ENCODE results near the gene ATG7.

ATG7 gene

DNA sequence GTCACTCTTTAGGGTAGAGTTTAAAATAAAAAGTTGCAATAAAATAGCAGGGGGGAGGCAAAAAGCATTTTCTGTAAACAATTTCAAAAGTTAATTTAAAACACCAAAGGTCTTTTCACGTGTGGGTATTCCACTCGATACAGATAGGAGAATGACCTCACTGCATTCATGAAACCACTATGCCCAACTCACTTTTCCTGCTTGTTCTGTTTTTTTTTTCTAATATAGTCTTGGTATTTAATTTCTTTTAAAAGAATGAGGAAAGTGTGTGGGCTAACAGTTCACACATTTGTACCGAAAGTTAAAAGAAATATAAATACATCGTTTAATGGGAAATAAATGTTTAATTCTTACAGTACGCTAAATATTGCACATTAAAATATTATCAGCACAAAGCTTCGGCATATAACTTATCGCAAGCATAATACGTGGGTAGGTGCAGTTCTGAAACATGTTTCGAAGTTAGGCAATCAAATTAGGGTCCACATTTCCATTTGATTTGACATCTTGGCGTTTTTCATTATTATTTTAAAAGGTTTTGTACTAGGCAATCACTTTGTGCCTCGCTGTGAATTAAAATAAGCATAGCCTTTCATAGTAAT lies 330.1 kb downstream of the ATG7 start:
- 88 to 90% methylated on average over 10 to 11 of the region's 11 CpGs for WGBS, 2 experiments
- Histone ChIP-seq H3K27ac (ENCODE audit: insufficient read depth, low read depth, low read length, poor library complexity, severe bottlenecking) (peak overlapping the region; percentile 10), H3K27me3 (ENCODE audit: control insufficient read depth, insufficient read depth, low read length, poor library complexity, severe bottlenecking) (no peaks in the 10 kb centered on the region), H3K36me3 (ENCODE audit: control insufficient read depth, insufficient read depth, low read length) (no peaks in the 10 kb centered on the region), H3K4me1 (ENCODE audit: control insufficient read depth, insufficient read depth, low read length) (peaks cover 44% of the 10 kb centered on the region), H3K4me3 (ENCODE audit: insufficient read depth, low read depth, low read length) (no peak overlapping the region), H3K9me3 (ENCODE audit: control insufficient read depth, low read length) (no peaks in the 10 kb centered on the region)

DNA sequence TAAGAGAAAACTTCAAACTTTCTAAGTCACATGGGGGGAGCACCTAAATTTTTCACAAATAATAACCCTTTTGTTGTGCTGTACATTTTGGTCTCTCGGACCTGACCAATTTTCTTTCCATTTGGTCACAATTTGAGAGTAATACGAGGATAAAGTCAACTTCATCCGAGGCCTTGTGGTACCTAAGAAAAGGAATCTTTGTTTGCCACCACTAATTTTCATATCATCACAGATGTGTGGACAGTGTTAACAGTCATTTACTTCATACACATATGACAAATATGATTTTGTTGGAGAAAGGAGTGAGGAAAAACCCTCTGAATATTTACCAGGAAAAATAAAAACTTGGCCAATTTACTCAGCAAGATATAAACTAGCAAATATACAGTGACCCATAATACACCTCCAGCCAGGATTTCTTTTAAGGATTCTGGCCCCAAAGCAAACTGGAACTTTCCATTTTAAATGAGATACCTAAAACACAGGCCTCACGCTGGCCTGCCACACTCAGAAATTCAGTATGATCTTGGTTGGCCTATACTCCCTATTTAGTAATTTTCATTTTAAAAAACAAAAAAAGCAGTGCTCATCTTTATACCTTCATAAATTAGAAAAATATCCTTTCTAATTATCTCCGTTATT lies 330.8 kb downstream of the ATG7 start:
- H3K4me1 ChIP-seq (ENCODE audit: control insufficient read depth, insufficient read depth, low read length), result peaks cover 44% of the 10 kb centered on the region
- no peaks in the 10 kb centered on the region for H3K9me3 ChIP-seq (ENCODE audit: control insufficient read depth, low read length)
- 94 to 99% methylated on average over 5 of the region's 5 CpGs for WGBS, 2 experiments
- no peaks in the 10 kb centered on the region for H3K36me3 ChIP-seq (ENCODE audit: control insufficient read depth, insufficient read depth, low read length)
- no peaks in the 10 kb centered on the region for H3K27me3 ChIP-seq (ENCODE audit: control insufficient read depth, insufficient read depth, low read length, poor library complexity, severe bottlenecking)
- H3K4me3 ChIP-seq (ENCODE audit: insufficient read depth, low read depth, low read length), result no peak overlapping the region
- peak overlapping the region; percentile 10 for H3K27ac ChIP-seq (ENCODE audit: insufficient read depth, low read depth, low read length, poor library complexity, severe bottlenecking)

DNA sequence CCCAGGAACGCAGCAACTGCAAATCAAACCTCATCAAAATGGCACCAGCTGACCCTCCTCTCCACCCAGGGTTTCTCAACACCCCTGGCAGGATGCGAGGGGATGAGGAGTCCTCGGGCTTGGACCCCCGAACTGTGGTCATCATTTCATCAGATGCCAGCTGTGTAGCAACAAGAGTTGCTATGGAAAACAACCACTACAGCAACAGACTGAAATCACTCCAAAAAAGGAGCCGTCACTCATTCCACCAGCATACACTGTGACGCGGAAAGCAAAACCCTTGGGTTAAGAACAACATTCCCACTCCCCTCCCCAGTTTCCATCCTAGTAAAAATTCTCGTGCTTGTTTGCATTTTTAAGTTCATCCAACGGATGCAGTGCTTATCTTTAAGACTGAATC lies 331.4 kb downstream of the ATG7 start:
- Histone ChIP-seq H3K27me3 (ENCODE audit: control insufficient read depth, insufficient read depth, low read length, poor library complexity, severe bottlenecking) (no peaks in the 10 kb centered on the region), H3K9me3 (ENCODE audit: control insufficient read depth, low read length) (no peaks in the 10 kb centered on the region), H3K27ac (ENCODE audit: insufficient read depth, low read depth, low read length, poor library complexity, severe bottlenecking) (peak overlapping the region; percentile 75), H3K4me3 (ENCODE audit: insufficient read depth, low read depth, low read length) (no peak overlapping the region), H3K4me1 (ENCODE audit: control insufficient read depth, insufficient read depth, low read length) (peaks cover 44% of the 10 kb centered on the region), H3K36me3 (ENCODE audit: control insufficient read depth, insufficient read depth, low read length) (no peaks in the 10 kb centered on the region)
- 70 to 82% methylated on average over 9 of the region's 9 CpGs for WGBS, 2 experiments

DNA sequence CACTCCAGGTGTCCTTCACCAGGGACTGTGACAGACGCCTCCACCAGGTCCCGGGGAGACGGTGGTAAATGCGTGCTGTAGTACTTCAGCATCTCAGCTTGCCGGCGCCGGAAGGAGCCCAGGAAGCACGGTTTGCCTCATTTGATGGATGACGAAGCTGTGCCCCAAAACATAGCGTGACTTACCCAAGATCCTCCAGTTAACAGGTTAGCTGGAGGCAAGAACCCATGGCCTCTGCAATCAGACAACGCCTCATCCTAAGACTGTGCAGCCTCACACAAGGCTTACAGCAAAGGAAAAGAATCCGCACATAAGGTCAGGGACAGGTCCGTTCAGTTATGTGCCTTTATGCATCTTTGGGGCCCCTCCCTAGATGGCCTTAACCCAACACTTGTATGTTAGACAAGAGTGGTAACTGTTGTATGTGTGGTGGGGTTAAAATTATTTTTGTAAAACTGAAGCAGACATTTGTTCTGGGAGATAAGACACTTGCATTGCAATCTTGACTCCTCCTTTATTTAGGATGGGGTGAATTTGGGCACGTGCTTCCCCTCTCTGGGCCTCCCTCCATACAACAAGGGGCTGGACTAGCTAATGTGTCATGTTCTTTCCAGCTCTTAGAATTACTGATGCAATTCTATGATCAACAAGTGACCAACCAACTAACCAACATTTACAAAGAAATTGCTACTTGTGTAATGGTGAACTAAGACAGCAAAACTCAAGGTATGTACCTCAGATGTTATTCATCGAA lies 332.1 kb downstream of the ATG7 start:
- Histone ChIP-seq H3K4me1 (ENCODE audit: control insufficient read depth, insufficient read depth, low read length) (peaks cover 45% of the 10 kb centered on the region), H3K4me3 (ENCODE audit: insufficient read depth, low read depth, low read length) (no peak overlapping the region), H3K27me3 (ENCODE audit: control insufficient read depth, insufficient read depth, low read length, poor library complexity, severe bottlenecking) (no peaks in the 10 kb centered on the region), H3K36me3 (ENCODE audit: control insufficient read depth, insufficient read depth, low read length) (no peaks in the 10 kb centered on the region), H3K27ac (ENCODE audit: insufficient read depth, low read depth, low read length, poor library complexity, severe bottlenecking) (peak overlapping the region; percentile 75), H3K9me3 (ENCODE audit: control insufficient read depth, low read length) (no peaks in the 10 kb centered on the region)
- 75 to 76% methylated on average over 15 of the region's 15 CpGs for WGBS, 2 experiments

DNA sequence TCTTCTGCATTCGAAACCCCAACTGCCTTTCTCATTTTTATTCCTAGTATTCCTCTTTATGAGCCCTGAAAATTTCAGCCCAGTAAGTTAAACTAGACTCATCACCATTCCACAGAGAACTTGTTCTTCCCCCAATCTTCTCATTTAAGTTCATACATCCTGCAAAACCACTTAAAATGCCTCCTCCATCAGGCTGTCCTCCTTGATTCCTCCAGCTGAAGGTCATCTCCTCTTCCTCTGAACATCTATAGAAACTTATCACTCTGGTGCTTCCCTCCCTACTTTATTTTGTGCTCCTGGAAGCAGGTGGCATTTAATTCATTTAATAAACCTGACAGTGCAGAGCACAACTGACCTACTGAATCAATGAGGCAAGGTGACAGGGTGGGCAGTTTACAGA lies 333.2 kb downstream of the ATG7 start:
- Histone ChIP-seq H3K4me3 (ENCODE audit: insufficient read depth, low read depth, low read length) (no peak overlapping the region), H3K27ac (ENCODE audit: insufficient read depth, low read depth, low read length, poor library complexity, severe bottlenecking) (no peak overlapping the region), H3K4me1 (ENCODE audit: control insufficient read depth, insufficient read depth, low read length) (peaks cover 56% of the 10 kb centered on the region), H3K36me3 (ENCODE audit: control insufficient read depth, insufficient read depth, low read length) (no peaks in the 10 kb centered on the region), H3K27me3 (ENCODE audit: control insufficient read depth, insufficient read depth, low read length, poor library complexity, severe bottlenecking) (no peaks in the 10 kb centered on the region), H3K9me3 (ENCODE audit: control insufficient read depth, low read length) (no peaks in the 10 kb centered on the region)
- 75 to 81% methylated on average over 1 of the region's 1 CpG for WGBS, 2 experiments

DNA sequence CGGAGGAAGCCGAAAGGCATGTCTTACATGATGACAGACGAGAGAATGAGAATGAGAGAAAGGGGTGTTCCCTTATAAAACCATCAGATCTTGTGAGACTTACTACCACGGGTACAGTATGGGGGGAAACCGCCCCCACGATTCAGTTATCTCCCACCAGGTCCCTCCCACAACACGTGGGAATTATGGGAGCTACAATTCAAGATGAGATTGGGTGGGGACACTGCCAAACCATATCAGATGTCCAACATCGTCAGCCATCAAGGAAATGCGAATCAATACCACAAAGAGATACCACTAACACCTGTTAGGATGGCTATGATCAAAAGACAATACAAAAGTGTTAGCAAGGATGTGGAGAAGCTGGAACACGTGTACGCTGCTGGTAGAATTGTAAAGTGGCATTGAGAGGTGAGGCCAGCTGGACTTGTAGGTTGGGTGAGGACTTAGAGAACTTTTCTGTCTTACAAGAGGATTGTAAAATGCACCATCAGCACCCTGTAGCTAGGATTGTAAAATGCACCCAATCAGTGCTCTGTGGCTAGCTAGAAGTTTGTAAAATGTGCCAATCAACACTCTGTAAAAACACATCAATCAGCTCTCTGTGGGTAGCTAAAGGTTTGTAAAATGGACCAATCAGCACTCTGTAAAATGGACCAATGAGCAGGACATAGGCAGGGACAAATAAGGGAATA lies 334.0 kb downstream of the ATG7 start:
- Histone ChIP-seq H3K27ac (ENCODE audit: insufficient read depth, low read depth, low read length, poor library complexity, severe bottlenecking) (no peak overlapping the region), H3K9me3 (ENCODE audit: control insufficient read depth, low read length) (no peaks in the 10 kb centered on the region), H3K27me3 (ENCODE audit: control insufficient read depth, insufficient read depth, low read length, poor library complexity, severe bottlenecking) (no peaks in the 10 kb centered on the region), H3K4me1 (ENCODE audit: control insufficient read depth, insufficient read depth, low read length) (peaks cover 55% of the 10 kb centered on the region), H3K36me3 (ENCODE audit: control insufficient read depth, insufficient read depth, low read length) (no peaks in the 10 kb centered on the region), H3K4me3 (ENCODE audit: insufficient read depth, low read depth, low read length) (no peak overlapping the region)
- 91 to 93% methylated on average over 11 of the region's 11 CpGs for WGBS, 2 experiments

DNA sequence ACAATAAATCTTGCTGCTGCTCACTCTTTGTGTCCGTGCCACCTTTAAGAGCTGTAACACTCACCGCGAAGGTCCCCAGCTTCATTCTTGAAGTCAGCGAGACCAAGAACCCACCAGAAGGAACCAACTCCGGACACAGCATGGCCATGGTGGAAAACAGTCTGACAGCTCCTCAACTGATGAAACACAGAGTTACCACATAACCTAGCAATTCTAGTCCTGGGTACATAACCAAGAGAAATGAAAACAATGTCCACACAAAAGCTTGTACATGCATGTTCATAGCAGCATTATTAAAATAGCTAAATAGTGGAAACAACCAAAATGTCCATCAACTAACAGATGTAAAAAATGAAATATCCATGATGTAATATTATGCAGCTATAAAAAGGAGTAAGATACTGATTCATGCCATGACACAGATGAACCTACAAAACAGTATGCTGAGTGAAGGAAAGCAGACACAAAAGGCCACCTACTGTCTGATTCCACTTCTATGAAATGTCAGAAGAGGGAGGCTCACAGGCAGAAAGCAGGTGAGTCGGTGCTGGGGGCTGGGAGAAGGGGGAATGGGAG lies 334.8 kb downstream of the ATG7 start:
- Histone ChIP-seq H3K27ac (ENCODE audit: insufficient read depth, low read depth, low read length, poor library complexity, severe bottlenecking) (no peak overlapping the region), H3K27me3 (ENCODE audit: control insufficient read depth, insufficient read depth, low read length, poor library complexity, severe bottlenecking) (no peaks in the 10 kb centered on the region), H3K9me3 (ENCODE audit: control insufficient read depth, low read length) (no peaks in the 10 kb centered on the region), H3K4me3 (ENCODE audit: insufficient read depth, low read depth, low read length) (no peak overlapping the region), H3K4me1 (ENCODE audit: control insufficient read depth, insufficient read depth, low read length) (peaks cover 54% of the 10 kb centered on the region), H3K36me3 (ENCODE audit: control insufficient read depth, insufficient read depth, low read length) (no peaks in the 10 kb centered on the region)
- WGBS, 2 experiments, result 97 to 99% methylated on average over 6 of the region's 6 CpGs
